Spleen (tissue), 11 donors: Measurements from ENCODE around the gene DSCAML1. TPM values are rescaled to one million over a fixed set of nuclear protein-coding genes. Genes with fewer than 3 reads are reported as not detected.

ENCODE experiments used
- DNase-seq: peaks from one replicate; pipeline ENCODE4 v3.0.0-alpha.2; 2020
- H3K27ac ChIP-seq, 8 donors: fragments of 200-600 bp; sonication (generic) in 7 of 8; 1 replicate in 4 of 8; 2 replicates in 4 of 8; pipeline versions ENCODE4 v1.5.0 to v1.8.0; 2016 to 2021; ENCODE audit warnings: inconsistent platforms in 4 of 8, mild to moderate bottlenecking in 4 of 8, moderate library complexity in 1 of 8
- H3K27me3 ChIP-seq, 7 donors: fragments of 200-600 bp; sonication (generic) in 6 of 7; replicated peaks in 1 of 7; 1 replicate in 4 of 7; 2 replicates in 3 of 7; pipeline versions ENCODE4 v1.5.0 to v1.8.0; 2016 to 2021; ENCODE audit warnings: inconsistent platforms in 3 of 7, mild to moderate bottlenecking in 1 of 7
- H3K36me3 ChIP-seq, 6 donors: fragments of 200-600 bp; sonication (generic) in 5 of 6; 1 replicate in 4 of 6; 2 replicates in 2 of 6; pipeline versions ENCODE4 v1.5.0 to v1.8.0; 2016 to 2021; ENCODE audit warnings: inconsistent platforms in 2 of 6
- H3K4me1 ChIP-seq, 6 donors: fragments of 200-600 bp; sonication (generic) in 5 of 6; 1 replicate in 3 of 6; 2 replicates in 3 of 6; pipeline versions ENCODE4 v1.5.0 to v1.8.0; 2016 to 2021; ENCODE audit warnings: inconsistent platforms in 3 of 6
- H3K4me3 ChIP-seq, 8 donors: fragments of 200-600 bp; sonication (generic) in 7 of 8; 1 replicate in 4 of 8; 2 replicates in 4 of 8; pipeline versions ENCODE4 v1.5.0 to v1.8.0; 2016 to 2021; ENCODE audit warnings: inconsistent platforms in 4 of 8, mild to moderate bottlenecking in 4 of 8, moderate library complexity in 2 of 8
- H3K9me3 ChIP-seq, 8 donors: fragments of 200-600 bp; sonication (generic) in 7 of 8; 1 replicate in 4 of 8; 2 replicates in 4 of 8; pipeline versions ENCODE4 v1.5.0 to v1.8.0; 2016 to 2021; ENCODE audit warnings: inconsistent platforms in 4 of 8
- CTCF ChIP-seq, 11 experiments: fragments of 200-600 bp in 7 of 11; fragments of 450-650 bp in 4 of 11; sonication (generic) in 4 of 11; IDR thresholded peaks in 8 of 11; conservative IDR thresholded peaks in 3 of 11; 1 replicate in 7 of 11; 2 replicates in 4 of 11; pipeline versions ENCODE4 v1.4.0 to v1.8.0; 2016 to 2021; ENCODE audit warnings: antibody characterized with exemption in 11 of 11, inconsistent platforms in 4 of 11, mild to moderate bottlenecking in 1 of 11
- POLR2A ChIP-seq, 3 donors: fragments of 450-650 bp; IDR thresholded peaks; one replicate each; pipeline ENCODE4 v1.5.1; 2017; ENCODE audit warnings: antibody characterized with exemption in 3 of 3, mild to moderate bottlenecking in 1 of 3
- POLR2AphosphoS5 ChIP-seq, 3 donors: sonication (generic); formaldehyde crosslinking; IDR thresholded peaks; one replicate each; pipeline ENCODE4 v1.5.1; 2017; ENCODE audit warnings: antibody characterized with exemption in 3 of 3
- WGBS, 5 donors: extraction: QIAGEN DNeasy Blood & Tissue Kit in 3 of 5; methylation state at CpG; one replicate each; pipeline versions ENCODE4 v1.1.5 to v1.1.7; 2013 to 2018; 5-methylcytosine and 5-hydroxymethylcytosine counted together
- intact Hi-C: fragments of 100-400 bp; cut with DNase I; formaldehyde crosslinking; loops from one replicate; pipeline ENCODE4 v1.15.0; 2023; ENCODE audit warnings: low total_unique reads
- polyA plus RNA-seq, 3 donors: library from polyadenylated mRNA; stranded (reverse); fragments of 200-250 nt; gene quantifications; one replicate each; pipeline ENCODE4 v1.2.1, GENCODE V29; 2013
- total RNA-seq, 7 donors: library from RNA; depleted of rRNA in 3 of 7; stranded (reverse); fragments of >200 nt in 3 of 7; fragmentation: NEBNext Ultra II Directional in 4 of 7; extraction: Animal tissue kit (Norgen Biotek cat#: 25700) in 4 of 7; gene quantifications; one replicate each; pipeline versions ENCODE4 v1.1.0 to v1.2.1, GENCODE V29; 2016 to 2021
- donor health status: healthy with polysubstance abuse.
- donor health status: DM: no; HTN: no; CAD: no; lungs with moderate emphysema.
- donor health status: DM: no; HTN: no; CAD: no.
- donor health status: Bipolar disorder and iron deficiency.
- donor health status: healthy.
- donor health status: DM: no; HTN: no; CAD: no.
- donor health status: DM: yes; HTN: yes; CAD: no.

The DSCAML1 gene
- total and polyA plus RNA-seq, 10 donors: 0.07 to 10.7 (median 2.3) TPM

- intact Hi-C loops: loop anchor here (5.0 kb wide), 2 partner anchors 392 to 627 kb away; no protein-coding TSS in a partner anchor
- H3K4me1 ChIP-seq: peaks cover 0 to 8% (median 3%) of the 10 kb centered on the region in 6 donors
- WGBS, 5 donors: 56 to 62% (median 58%) methylated on average over 13 of the region's 13 CpGs
- DNase-seq: peak; percentile 16
- H3K4me3 ChIP-seq: no peak overlapping the region
- H3K27ac ChIP-seq: no peak overlapping the region
- H3K36me3 ChIP-seq: peaks cover 0 to 4% (median 0%) of the 10 kb centered on the region in 6 donors
- H3K9me3 ChIP-seq: no peaks in the 10 kb centered on the region
- TF ChIP-seq POLR2A (IDR thresholded peaks at IDR 0.05) (no peak), CTCF (IDR thresholded peaks at IDR 0.05 in 8 of 11, conservative IDR thresholded peaks at IDR 0.05 in 3 of 11) (no peak), POLR2AphosphoS5 (IDR thresholded peaks at IDR 0.05) (no peak)
- peaks cover 0 to 10% (median 0%) of the 10 kb centered on the region in 7 donors for H3K27me3 ChIP-seq
These were observed 371.2 kb downstream of the DSCAML1 start for GRCh38 chr11:117425679-117426296.

GRCh38 chr11:117424781-117425180, 372.2 kb downstream of the DSCAML1 start:
- no peak overlapping the region for H3K4me3 ChIP-seq
- 63 to 78% (median 68%) methylated on average over 4 of the region's 4 CpGs for WGBS, 5 donors
- intact Hi-C loops: loop anchor here (5.0 kb wide), 2 partner anchors 393 to 628 kb away; no protein-coding TSS in a partner anchor
- peaks cover 0 to 10% (median 0%) of the 10 kb centered on the region in 7 donors for H3K27me3 ChIP-seq
- H3K4me1 ChIP-seq: peaks cover 0 to 8% (median 3%) of the 10 kb centered on the region in 6 donors
- no peaks in the 10 kb centered on the region for H3K36me3 ChIP-seq
- H3K9me3 ChIP-seq: no peaks in the 10 kb centered on the region
- DNase-seq: peak; percentile 34
- H3K27ac ChIP-seq: no peak overlapping the region
- TF ChIP-seq POLR2AphosphoS5 (IDR thresholded peaks at IDR 0.05): no peak
- TF ChIP-seq POLR2A (IDR thresholded peaks at IDR 0.05): no peak
- TF ChIP-seq CTCF (IDR thresholded peaks at IDR 0.05 in 8 of 11, conservative IDR thresholded peaks at IDR 0.05 in 3 of 11): no peak

GRCh38 chr11:117423046-117423575, 373.9 kb downstream of the DSCAML1 start:
- 88 to 91% (median 89%) methylated on average over 14 of the region's 14 CpGs for WGBS, 5 donors
- TF ChIP-seq POLR2A (IDR thresholded peaks at IDR 0.05) (no peak), POLR2AphosphoS5 (IDR thresholded peaks at IDR 0.05) (no peak)
- no peak overlapping the region for H3K4me3 ChIP-seq
- no peaks in the 10 kb centered on the region for H3K9me3 ChIP-seq
- DNase-seq: peak; percentile 51
- no peaks in the 10 kb centered on the region for H3K36me3 ChIP-seq
- peaks cover 0 to 10% (median 0%) of the 10 kb centered on the region in 7 donors for H3K27me3 ChIP-seq
- intact Hi-C loops: no loop called here
- H3K4me1 ChIP-seq: peaks cover 0 to 8% (median 3%) of the 10 kb centered on the region in 6 donors
- no peak overlapping the region for H3K27ac ChIP-seq

GRCh38 chr11:117421476-117421875, 375.5 kb downstream of the DSCAML1 start:
- TF ChIP-seq POLR2A (IDR thresholded peaks at IDR 0.05) (no peak), CTCF (IDR thresholded peaks at IDR 0.05 in 8 of 11, conservative IDR thresholded peaks at IDR 0.05 in 3 of 11) (no peak), POLR2AphosphoS5 (IDR thresholded peaks at IDR 0.05) (no peak)
- intact Hi-C loops: no loop called here
- Histone ChIP-seq H3K27ac (no peak overlapping the region), H3K4me3 (no peak overlapping the region), H3K36me3 (no peaks in the 10 kb centered on the region), H3K9me3 (no peaks in the 10 kb centered on the region), H3K27me3 (peaks cover 0 to 7% (median 0%) of the 10 kb centered on the region in 7 donors), H3K4me1 (peaks cover 0 to 7% (median 2%) of the 10 kb centered on the region in 6 donors)
- DNase-seq: peak; percentile 46
- 71 to 88% (median 76%) methylated on average over 7 of the region's 7 CpGs for WGBS, 5 donors
